HepG2 (cell line): ENCODE data around the gene PPP1R16B. TPM values are rescaled to one million over a fixed set of nuclear protein-coding genes. Genes with fewer than 3 reads are reported as not detected.

ENCODE experiments used
- ATAC-seq: fragments of 200-7000 bp; cut with Tn5 transposase; 3 replicates; pipeline ENCODE4 v1.9.1; 2020; ENCODE audit warnings: mild to moderate bottlenecking, moderate library complexity
- BruUV-seq: library from RNA; stranded (reverse); fragments of 400-500 nt; replicated peaks from 2 replicates; lab custom pipeline; 2021; lab: Mats Ljungman, UMichigan
- CTCF ChIA-PET: fragments of 300-600 bp; formaldehyde crosslinking; extraction: SDS; loops from one replicate; lab custom pipeline; 2021; ENCODE audit warnings: low total read pairs, inconsistent platforms, low intra/inter-chr PET ratio; lab: Yijun Ruan, JAX
- POLR2A ChIA-PET: fragments of 350-600 bp; sonication (Branson Sonifier 250); formaldehyde crosslinking; loops from one replicate; lab custom pipeline; 2020; ENCODE audit warnings: antibody characterized with exemption, inconsistent platforms; lab: Yijun Ruan, JAX
- DNase-seq: peaks from one replicate; pipeline ENCODE4 v3.0.0-alpha.2; 2015; ENCODE audit warnings: low spot score
- FAIRE-seq: peaks from 3 replicates; lab custom pipeline; 2011; peaks lifted over from hg19 to GRCh38; lab: Jason Lieb, UNC
- H2AFZ ChIP-seq: one replicate; pipeline ENCODE4 v1.6.1; 2011; ENCODE audit warnings: low read length, inconsistent platforms
- H3K27ac ChIP-seq: fragments of 300-600 bp; 3 replicates; pipeline ENCODE4 v1.8.0; 2011; ENCODE audit warnings: mixed run types, mild to moderate bottlenecking, mixed read lengths, low read length, inconsistent platforms; ENCODE audit not compliant: insufficient read depth; ENCODE audit errors: extremely low read length
- H3K27me3 ChIP-seq, 2 experiments: fragments of 200-600 bp in 1 of 2; 2 replicates in 1 of 2; 3 replicates in 1 of 2; pipeline versions ENCODE4 v1.6.0 to v1.8.0; 2011; ENCODE audit warnings: low read length in 2 of 2, mild to moderate bottlenecking in 2 of 2, moderate library complexity in 2 of 2, inconsistent platforms in 1 of 2; ENCODE audit not compliant: insufficient read depth in 2 of 2, control insufficient read depth in 1 of 2
- H3K36me3 ChIP-seq, 2 experiments: fragments of 200-600 bp in 1 of 2; replicated peaks in 1 of 2; 2 replicates in 1 of 2; 3 replicates in 1 of 2; pipeline versions ENCODE4 v1.5.1 to v1.8.0; 2011; ENCODE audit warnings: low read length in 2 of 2, inconsistent platforms in 1 of 2; ENCODE audit not compliant: insufficient read depth in 2 of 2, control insufficient read depth in 1 of 2
- H3K4me1 ChIP-seq: 2 replicates; pipeline ENCODE4 v1.5.1; 2012; ENCODE audit warnings: low read length, inconsistent platforms; ENCODE audit not compliant: insufficient read depth
- H3K4me2 ChIP-seq: 2 replicates; pipeline ENCODE4 v1.6.0; 2011; ENCODE audit warnings: low read depth, low read length, inconsistent platforms
- H3K4me3 ChIP-seq, 3 experiments: fragments of 200-600 bp in 1 of 3; sonication (generic), shearing (Covaris generic) in 1 of 3; replicated peaks in 1 of 3; 2 replicates each; pipeline ENCODE4 v1.5.1; 2011 to 2016; ENCODE audit warnings: low read length in 3 of 3, inconsistent platforms in 2 of 3, low read depth in 2 of 3, mild to moderate bottlenecking in 2 of 3, control low read depth in 1 of 3, mixed read lengths in 1 of 3; ENCODE audit not compliant: insufficient read depth in 1 of 3
- H3K79me2 ChIP-seq: one replicate; pipeline ENCODE4 v1.6.1; 2011; ENCODE audit warnings: low read length, inconsistent platforms; ENCODE audit not compliant: insufficient read depth
- H3K9ac ChIP-seq: 2 replicates; pipeline ENCODE4 v1.6.0; 2011; ENCODE audit warnings: mild to moderate bottlenecking, low read depth, low read length, inconsistent platforms; ENCODE audit not compliant: insufficient read depth
- H3K9me3 ChIP-seq: 2 replicates; pipeline ENCODE4 v1.5.1; 2012; ENCODE audit warnings: mild to moderate bottlenecking, low read length
- H4K20me1 ChIP-seq: 2 replicates; pipeline ENCODE4 v1.6.0; 2011; ENCODE audit warnings: inconsistent platforms, mild to moderate bottlenecking, low read length, moderate library complexity; ENCODE audit not compliant: insufficient read depth
- NFYC ChIP-seq: IDR thresholded peaks from 2 replicates; pipeline ENCODE4 v1.6.1; 2016; ENCODE audit warnings: missing genetic modification reagents, missing compliant biosample characterization
- USF2 ChIP-seq, 2 experiments: sonication (generic) in 1 of 2; formaldehyde crosslinking in 1 of 2; IDR thresholded peaks; 2 replicates each; pipeline versions ENCODE4 v1.5.1 to v1.6.1; 2011 to 2020; ENCODE audit warnings: borderline replicate concordance in 1 of 2, low read depth in 1 of 2, low read length in 1 of 2, mild to moderate bottlenecking in 1 of 2, missing genetic modification reagents in 1 of 2, moderate library complexity in 1 of 2
- WGBS: methylation state at CpG from one replicate; pipeline ENCODE4 v1.1.6; 2017; ENCODE audit warnings: low lambda C conversion rate; 5-methylcytosine and 5-hydroxymethylcytosine counted together
- in situ Hi-C: cut with HindIII; loops from 2 replicates; pipeline ENCODE4 v1.10.0; 2017; ENCODE audit warnings: low pct_unique_long_range_greater_than_20kb; ENCODE audit not compliant: extremely low pct_ligation_motif_present
- intact Hi-C: fragments of 100-400 bp; cut with micrococcal nuclease; formaldehyde crosslinking; loops from one replicate; pipeline ENCODE4 v1.10.0; 2022; ENCODE audit not compliant: unreplicated experiment
- polyA plus RNA-seq, 8 experiments: library from polyadenylated mRNA; depleted of rRNA in 3 of 8; stranded (reverse) in 7 of 8; unstranded in 1 of 8; fragments of >200 nt; fragmentation: Illumina TruSeq in 4 of 8; extraction: Trizol in 4 of 8; gene quantifications; 2 replicates each; pipeline versions ENCODE4 v1.2.1 to v1.2.3, GENCODE V29; 2011 to 2016; ENCODE audit warnings: low read depth in 4 of 8, missing spikeins in 1 of 8, mixed read lengths in 1 of 8; ENCODE audit not compliant: insufficient read depth in 1 of 8
- total RNA-seq, 5 experiments: library from RNA; depleted of rRNA; stranded (reverse); fragments of >200 nt; fragmentation: Illumina TruSeq; extraction: Trizol; gene quantifications; 2 replicates each; pipeline ENCODE4 v1.2.3, GENCODE V29; 2016; ENCODE audit warnings: low read depth in 1 of 5
- TF ChIP-seq, protein P1 (sequence below): sonication (generic); formaldehyde crosslinking; IDR thresholded peaks from 2 replicates; pipeline ENCODE4 v1.4.0; 2020; ENCODE audit warnings: missing genetic modification reagents

The PPP1R16B gene
- total and polyA plus RNA-seq, 2 of the 13 experiments (the other 11 are each of a cell fraction or from before 2014, with no cell fraction given): 0.02 to 0.11 TPM

DNA sequence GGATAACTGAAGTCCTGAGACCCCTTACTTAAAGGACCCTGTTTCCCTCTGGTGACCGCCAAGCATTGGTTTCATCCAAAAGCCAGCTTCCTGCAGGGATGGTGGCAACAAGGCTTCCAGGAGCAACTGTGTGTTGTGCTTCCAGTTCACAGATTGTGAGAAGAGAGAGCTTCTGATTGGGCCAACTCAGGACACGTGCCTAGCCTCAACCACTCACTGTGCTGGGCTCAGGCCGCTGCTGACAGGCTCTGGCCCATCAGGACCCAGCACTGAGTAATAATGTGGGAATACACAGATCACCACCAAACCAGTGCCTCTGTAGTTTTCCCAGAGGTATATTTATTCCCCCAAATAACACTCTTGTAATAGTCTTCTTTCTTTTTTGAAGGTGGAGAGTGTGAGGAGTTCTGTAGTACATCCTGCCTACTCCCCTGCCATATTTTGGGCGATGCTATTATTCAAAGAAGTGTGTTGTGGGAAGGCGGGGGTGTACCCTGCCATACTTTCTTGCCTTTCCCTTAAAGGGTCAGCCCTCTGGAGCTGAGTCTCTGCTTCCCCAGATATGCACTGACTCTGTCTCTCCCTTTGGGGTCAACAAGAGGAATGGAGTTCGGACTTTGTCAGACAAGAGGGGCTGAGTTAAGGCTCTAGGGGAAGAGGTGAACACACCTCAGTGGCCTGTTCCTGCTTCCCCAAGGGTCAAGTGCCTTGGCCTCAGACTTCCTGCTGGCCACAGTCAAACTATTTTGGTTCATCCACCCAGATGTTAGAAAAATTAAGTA, 23.2 kb downstream of the PPP1R16B start:
- no TSS peak for BruUV-seq
- H3K4me2 ChIP-seq: no peak overlapping the region
- 0 out of 5 replicates have a peak, but pooled peaks cover 1 to 3% of the 10 kb centered on the region in 2 experiments for H3K27me3 ChIP-seq
- H3K9ac ChIP-seq: no peak overlapping the region
- no peak overlapping the region for H3K4me3 ChIP-seq
- intact Hi-C loops (no loop called here), in situ Hi-C loops (no loop called here)
- peak; percentile 32; the same call in 1 of the 2 replicates for TF ChIP-seq USF2 (IDR thresholded peaks at IDR 0.05; ENCODE audit: low read depth, low read length)
- TF ChIP-seq USF2 (CRISPR knock-in tag; IDR thresholded peaks at IDR 0.05; ENCODE audit: borderline replicate concordance): no peak
- 0 out of 2 replicates have a peak, but pooled peaks have one; percentile 31 for TF ChIP-seq NFYC (CRISPR knock-in tag)
- TF ChIP-seq, protein P1, sequence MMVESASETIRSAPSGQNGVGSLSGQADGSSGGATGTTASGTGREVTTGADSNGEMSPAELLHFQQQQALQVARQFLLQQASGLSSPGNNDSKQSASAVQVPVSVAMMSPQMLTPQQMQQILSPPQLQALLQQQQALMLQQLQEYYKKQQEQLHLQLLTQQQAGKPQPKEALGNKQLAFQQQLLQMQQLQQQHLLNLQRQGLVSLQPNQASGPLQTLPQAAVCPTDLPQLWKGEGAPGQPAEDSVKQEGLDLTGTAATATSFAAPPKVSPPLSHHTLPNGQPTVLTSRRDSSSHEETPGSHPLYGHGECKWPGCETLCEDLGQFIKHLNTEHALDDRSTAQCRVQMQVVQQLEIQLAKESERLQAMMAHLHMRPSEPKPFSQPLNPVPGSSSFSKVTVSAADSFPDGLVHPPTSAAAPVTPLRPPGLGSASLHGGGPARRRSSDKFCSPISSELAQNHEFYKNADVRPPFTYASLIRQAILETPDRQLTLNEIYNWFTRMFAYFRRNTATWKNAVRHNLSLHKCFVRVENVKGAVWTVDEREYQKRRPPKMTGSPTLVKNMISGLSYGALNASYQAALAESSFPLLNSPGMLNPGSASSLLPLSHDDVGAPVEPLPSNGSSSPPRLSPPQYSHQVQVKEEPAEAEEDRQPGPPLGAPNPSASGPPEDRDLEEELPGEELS (CRISPR knock-in tag): no peak
- 34% methylated on average over 6 of the region's 6 CpGs for WGBS
- no peaks in the 10 kb centered on the region for H4K20me1 ChIP-seq
- DNase-seq (no peak), ATAC-seq (no peak), FAIRE-seq (no peak)
- H2AFZ ChIP-seq: no peak overlapping the region
- POLR2A ChIA-PET: no interaction called here
- H3K4me1 ChIP-seq: peaks cover 14% of the 10 kb centered on the region
- no peak overlapping the region for H3K27ac ChIP-seq
- CTCF ChIA-PET: no interaction called here
- no peaks in the 10 kb centered on the region for H3K79me2 ChIP-seq
- no peaks in the 10 kb centered on the region for H3K9me3 ChIP-seq
- no peaks in the 10 kb centered on the region for H3K36me3 ChIP-seq
